ENCODE measurements around the gene ABHD12B. TPM values are rescaled to one million over a fixed set of nuclear protein-coding genes. Genes with fewer than 3 reads are reported as not detected.
A peak's percentile ranks its signal among the peaks of the same experiment; 100 is the strongest.

The ABHD12B gene
- total and polyA plus RNA-seq, 2 of the 13 experiments (the other 11 are each of a cell fraction or from before 2014, with no cell fraction given) = not detected

DNA sequence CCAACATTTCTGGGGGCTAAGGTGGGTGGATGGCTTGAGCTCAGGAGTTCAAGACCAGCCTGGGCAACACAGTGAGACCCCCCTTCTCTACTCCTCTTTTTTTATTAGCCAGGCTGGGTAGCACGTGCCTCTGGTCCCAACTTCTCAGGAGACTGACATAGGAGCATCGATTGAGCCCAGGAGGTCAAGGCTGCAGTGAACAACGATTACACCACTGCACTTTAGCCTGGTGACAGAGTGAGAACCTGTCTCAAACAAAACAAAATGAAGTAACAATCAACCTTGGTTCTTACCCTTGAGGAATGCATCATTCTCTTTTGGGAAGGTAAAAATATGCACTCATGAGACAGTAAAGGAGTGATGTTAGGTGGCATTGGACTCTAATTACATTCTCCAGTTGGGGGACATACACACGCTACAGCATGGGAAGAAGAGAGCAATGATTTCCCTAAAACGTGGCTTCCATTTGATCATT, 37.0 kb upstream of the ABHD12B start (continued):
- TF ChIP-seq NCOA1 (CRISPR knock-in tag; IDR thresholded peaks at IDR 0.05) (no peak), RBFOX2 (IDR thresholded peaks at IDR 0.05; ENCODE audit: low read depth, low read length) (no peak), ZNF772 (CRISPR knock-in tag; IDR thresholded peaks at IDR 0.05) (no peak), ZNF3 (CRISPR knock-in tag; IDR thresholded peaks at IDR 0.05) (no peak), ZNF577 (CRISPR knock-in tag; IDR thresholded peaks at IDR 0.05; ENCODE audit: borderline replicate concordance, low read depth) (no peak), SIN3A (IDR thresholded peaks at IDR 0.05; ENCODE audit: borderline replicate concordance, low read depth, low read length) (no peak), ZNF205 (CRISPR knock-in tag; IDR thresholded peaks at IDR 0.05) (peak; percentile 39; the same call in 1 of the 2 replicates), FOXA1 (IDR thresholded peaks at IDR 0.05) (no peak), FOXA1 (CRISPR knock-in tag; IDR thresholded peaks at IDR 0.05) (peak; percentile 28; the same call in 1 of the 2 replicates), BATF2 (CRISPR knock-in tag; IDR thresholded peaks at IDR 0.05) (no peak), MXI1 (IDR thresholded peaks at IDR 0.05; ENCODE audit: borderline replicate concordance, low read depth, low read length) (no peak), NFE2L2 (IDR thresholded peaks at IDR 0.05; ENCODE audit: low read length) (no peak), TOPORS (CRISPR knock-in tag; IDR thresholded peaks at IDR 0.05) (no peak), ZFP1 (CRISPR knock-in tag; IDR thresholded peaks at IDR 0.05) (no peak), ZNF749 (CRISPR knock-in tag; IDR thresholded peaks at IDR 0.05; ENCODE audit: borderline replicate concordance) (no peak), ZSCAN21 (CRISPR knock-in tag; IDR thresholded peaks at IDR 0.05; ENCODE audit: borderline replicate concordance) (no peak), ARHGAP35 (CRISPR knock-in tag; IDR thresholded peaks at IDR 0.05; ENCODE audit: borderline replicate concordance) (no peak), EED (CRISPR knock-in tag; IDR thresholded peaks at IDR 0.05) (no peak), CREM (IDR thresholded peaks at IDR 0.05) (peak; percentile 52; the same call in 1 of the 2 replicates), CREM (CRISPR knock-in tag; IDR thresholded peaks at IDR 0.05) (no peak), PITX1 (CRISPR knock-in tag; IDR thresholded peaks at IDR 0.05) (peak; percentile 46; the same call in 1 of the 2 replicates), PCBP2 (optimal IDR thresholded peaks at IDR 0.05; ENCODE audit: low read depth, low read length, poor library complexity, severe bottlenecking) (no peak), ZNF879 (CRISPR knock-in tag; IDR thresholded peaks at IDR 0.05) (no peak), ZNF7 (CRISPR knock-in tag; IDR thresholded peaks at IDR 0.05) (no peak), RAD21 (CRISPR knock-in tag; IDR thresholded peaks at IDR 0.05) (no peak), GABPA (IDR thresholded peaks at IDR 0.05; ENCODE audit: low read depth, low read length) (no peak), GABPA (CRISPR knock-in tag; IDR thresholded peaks at IDR 0.05; ENCODE audit: low read depth) (no peak), ZBTB38 (CRISPR knock-in tag; IDR thresholded peaks at IDR 0.05) (no peak), ZKSCAN8 (CRISPR knock-in tag; IDR thresholded peaks at IDR 0.05; ENCODE audit: borderline replicate concordance) (no peak), KLF6 (CRISPR knock-in tag; IDR thresholded peaks at IDR 0.05) (no peak)
- TF ChIP-seq, protein P1, sequence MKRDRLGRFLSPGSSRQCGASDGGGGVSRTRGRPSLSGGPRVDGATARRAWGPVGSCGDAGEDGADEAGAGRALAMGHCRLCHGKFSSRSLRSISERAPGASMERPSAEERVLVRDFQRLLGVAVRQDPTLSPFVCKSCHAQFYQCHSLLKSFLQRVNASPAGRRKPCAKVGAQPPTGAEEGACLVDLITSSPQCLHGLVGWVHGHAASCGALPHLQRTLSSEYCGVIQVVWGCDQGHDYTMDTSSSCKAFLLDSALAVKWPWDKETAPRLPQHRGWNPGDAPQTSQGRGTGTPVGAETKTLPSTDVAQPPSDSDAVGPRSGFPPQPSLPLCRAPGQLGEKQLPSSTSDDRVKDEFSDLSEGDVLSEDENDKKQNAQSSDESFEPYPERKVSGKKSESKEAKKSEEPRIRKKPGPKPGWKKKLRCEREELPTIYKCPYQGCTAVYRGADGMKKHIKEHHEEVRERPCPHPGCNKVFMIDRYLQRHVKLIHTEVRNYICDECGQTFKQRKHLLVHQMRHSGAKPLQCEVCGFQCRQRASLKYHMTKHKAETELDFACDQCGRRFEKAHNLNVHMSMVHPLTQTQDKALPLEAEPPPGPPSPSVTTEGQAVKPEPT (CRISPR knock-in tag; IDR thresholded peaks at IDR 0.05; ENCODE audit: low read depth) = no peak
- TF ChIP-seq, protein P2, sequence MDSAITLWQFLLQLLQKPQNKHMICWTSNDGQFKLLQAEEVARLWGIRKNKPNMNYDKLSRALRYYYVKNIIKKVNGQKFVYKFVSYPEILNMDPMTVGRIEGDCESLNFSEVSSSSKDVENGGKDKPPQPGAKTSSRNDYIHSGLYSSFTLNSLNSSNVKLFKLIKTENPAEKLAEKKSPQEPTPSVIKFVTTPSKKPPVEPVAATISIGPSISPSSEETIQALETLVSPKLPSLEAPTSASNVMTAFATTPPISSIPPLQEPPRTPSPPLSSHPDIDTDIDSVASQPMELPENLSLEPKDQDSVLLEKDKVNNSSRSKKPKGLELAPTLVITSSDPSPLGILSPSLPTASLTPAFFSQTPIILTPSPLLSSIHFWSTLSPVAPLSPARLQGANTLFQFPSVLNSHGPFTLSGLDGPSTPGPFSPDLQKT (CRISPR knock-in tag; IDR thresholded peaks at IDR 0.05; ENCODE audit: borderline replicate concordance) = no peak
- TF ChIP-seq, protein P3, sequence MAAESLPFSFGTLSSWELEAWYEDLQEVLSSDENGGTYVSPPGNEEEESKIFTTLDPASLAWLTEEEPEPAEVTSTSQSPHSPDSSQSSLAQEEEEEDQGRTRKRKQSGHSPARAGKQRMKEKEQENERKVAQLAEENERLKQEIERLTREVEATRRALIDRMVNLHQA (CRISPR knock-in tag; IDR thresholded peaks at IDR 0.05) = no peak
